GM12878 (cell line): ENCODE data around the gene ZNF121.

Source experiments
- ASH2L ChIP-seq: fragments of 300-600, 200-600 bp; sonication (generic); IDR thresholded peaks from 2 replicates; pipeline ENCODE4 v1.6.1; 2017; ENCODE audit warnings: low read depth, mild to moderate bottlenecking, borderline replicate concordance
- EZH2 ChIP-seq: IDR thresholded peaks from 2 replicates; pipeline ENCODE4 v1.6.1; 2012; ENCODE audit warnings: low read depth, mild to moderate bottlenecking, control low read depth, inconsistent platforms, low read length, borderline replicate concordance; ENCODE audit not compliant: control insufficient read depth
- MTA2 ChIP-seq: fragments of 450-650 bp; IDR thresholded peaks from 2 replicates; pipeline ENCODE4 v1.6.1; 2016; ENCODE audit warnings: low read depth, mild to moderate bottlenecking, moderate library complexity
- NRF1 ChIP-seq: conservative IDR thresholded peaks from 2 replicates; pipeline ENCODE4 v1.6.1; 2011; ENCODE audit warnings: mild to moderate bottlenecking, low read depth, low read length, improper control_type of control experiment
- POLR2A ChIP-seq: IDR thresholded peaks from 2 replicates; pipeline ENCODE4 v1.6.1; 2011; ENCODE audit warnings: low read depth, mild to moderate bottlenecking, low read length
- RAD21 ChIP-seq: IDR thresholded peaks from 2 replicates; pipeline ENCODE4 v1.6.1; 2011; ENCODE audit warnings: mild to moderate bottlenecking, low read depth, low read length, moderate library complexity; ENCODE audit not compliant: insufficient read depth
- TCF3 ChIP-seq: IDR thresholded peaks from 2 replicates; pipeline ENCODE4 v1.6.1; 2012; ENCODE audit warnings: low read depth, mild to moderate bottlenecking, low read length, borderline replicate concordance; ENCODE audit not compliant: insufficient read depth
- TF ChIP-seq, protein P1 (sequence below), 3 experiments: IDR thresholded peaks in 2 of 3; conservative IDR thresholded peaks in 1 of 3; 2 replicates each; pipeline ENCODE4 v1.5.1; 2011; ENCODE audit warnings: low read depth in 3 of 3, low read length in 3 of 3, mild to moderate bottlenecking in 3 of 3, control low read depth in 2 of 3, moderate library complexity in 2 of 3, inconsistent platforms in 1 of 3, mixed read lengths in 1 of 3; ENCODE audit not compliant: control insufficient read depth in 2 of 3, insufficient read depth in 1 of 3; ENCODE audit errors: extremely low read depth in 1 of 3

DNA sequence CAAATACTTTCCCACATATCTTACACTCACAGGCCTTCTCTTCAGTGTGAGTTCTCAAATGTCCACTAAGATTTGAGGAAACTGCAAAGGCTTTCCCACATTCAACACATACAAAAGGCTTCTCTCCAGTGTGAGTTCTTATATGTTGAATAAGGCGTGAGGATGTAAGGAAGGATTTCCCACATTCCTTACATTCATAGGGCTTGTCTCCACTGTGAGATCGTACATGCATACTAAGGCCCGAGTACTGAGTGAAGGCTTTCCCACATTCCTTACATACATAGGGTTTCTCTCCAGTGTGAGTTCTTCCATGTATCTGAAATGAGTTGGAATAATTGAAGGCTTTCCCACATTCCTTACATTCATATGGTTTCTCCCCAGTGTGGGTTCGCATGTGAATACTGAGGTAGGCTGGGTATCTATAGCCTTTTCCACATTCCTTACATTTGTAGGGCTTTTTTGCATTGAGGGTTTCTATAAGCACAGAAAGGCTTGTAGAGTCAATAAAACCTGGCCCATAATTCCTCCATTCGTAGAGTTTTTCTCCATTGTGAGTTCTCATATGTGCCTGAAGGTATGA lies 55.5 kb downstream of the ZNF121 start:
- TF ChIP-seq EZH2 (no peak), RAD21 (no peak), TCF3 (no peak), ASH2L (no peak), MTA2 (no peak), POLR2A (no peak), NRF1 (no peak)
- TF ChIP-seq, protein P1, sequence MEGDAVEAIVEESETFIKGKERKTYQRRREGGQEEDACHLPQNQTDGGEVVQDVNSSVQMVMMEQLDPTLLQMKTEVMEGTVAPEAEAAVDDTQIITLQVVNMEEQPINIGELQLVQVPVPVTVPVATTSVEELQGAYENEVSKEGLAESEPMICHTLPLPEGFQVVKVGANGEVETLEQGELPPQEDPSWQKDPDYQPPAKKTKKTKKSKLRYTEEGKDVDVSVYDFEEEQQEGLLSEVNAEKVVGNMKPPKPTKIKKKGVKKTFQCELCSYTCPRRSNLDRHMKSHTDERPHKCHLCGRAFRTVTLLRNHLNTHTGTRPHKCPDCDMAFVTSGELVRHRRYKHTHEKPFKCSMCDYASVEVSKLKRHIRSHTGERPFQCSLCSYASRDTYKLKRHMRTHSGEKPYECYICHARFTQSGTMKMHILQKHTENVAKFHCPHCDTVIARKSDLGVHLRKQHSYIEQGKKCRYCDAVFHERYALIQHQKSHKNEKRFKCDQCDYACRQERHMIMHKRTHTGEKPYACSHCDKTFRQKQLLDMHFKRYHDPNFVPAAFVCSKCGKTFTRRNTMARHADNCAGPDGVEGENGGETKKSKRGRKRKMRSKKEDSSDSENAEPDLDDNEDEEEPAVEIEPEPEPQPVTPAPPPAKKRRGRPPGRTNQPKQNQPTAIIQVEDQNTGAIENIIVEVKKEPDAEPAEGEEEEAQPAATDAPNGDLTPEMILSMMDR (IDR thresholded peaks at IDR 0.05 in 2 of 3, conservative IDR thresholded peaks at IDR 0.05 in 1 of 3; ENCODE audit: control insufficient read depth in 2 of 3, extremely low read depth in 1 of 3, insufficient read depth in 1 of 3, low read depth in 3 of 3, low read length in 3 of 3), result no peak
